GM12891 (cell line): Measurements from ENCODE around the gene ABTB2.

Source experiments
- DNase-seq: peaks from one replicate; pipeline ENCODE4 v3.0.0; 2011; ENCODE audit warnings: low spot score; ENCODE audit not compliant: insufficient read length
- FAIRE-seq: peaks from 2 replicates; lab custom pipeline; 2011; peaks lifted over from hg19 to GRCh38; lab: Jason Lieb, UNC
- PAX5 ChIP-seq: IDR thresholded peaks from 2 replicates; pipeline ENCODE4 v1.6.1; 2011; ENCODE audit warnings: low read length, moderate library complexity, mild to moderate bottlenecking; ENCODE audit not compliant: insufficient read depth, severe bottlenecking
- POLR2A ChIP-seq: IDR thresholded peaks from 2 replicates; pipeline ENCODE4 v1.6.1; 2011; ENCODE audit warnings: low read depth, low read length, control low read depth
- POLR2AphosphoS5 ChIP-seq: IDR thresholded peaks from 2 replicates; pipeline ENCODE4 v1.6.1; 2011; ENCODE audit warnings: low read depth, low read length, control low read depth
- POU2F2 ChIP-seq: IDR thresholded peaks from 2 replicates; pipeline ENCODE4 v1.6.1; 2011; ENCODE audit warnings: low read depth, mild to moderate bottlenecking, control low read depth, low read length, moderate library complexity
- SPI1 ChIP-seq: IDR thresholded peaks from 2 replicates; pipeline ENCODE4 v1.6.1; 2011; ENCODE audit warnings: low read depth, low read length, control low read depth
- TAF1 ChIP-seq: IDR thresholded peaks from 2 replicates; pipeline ENCODE4 v1.6.1; 2011; ENCODE audit warnings: low read depth, low read length, control low read depth

Gene ABTB2

DNA sequence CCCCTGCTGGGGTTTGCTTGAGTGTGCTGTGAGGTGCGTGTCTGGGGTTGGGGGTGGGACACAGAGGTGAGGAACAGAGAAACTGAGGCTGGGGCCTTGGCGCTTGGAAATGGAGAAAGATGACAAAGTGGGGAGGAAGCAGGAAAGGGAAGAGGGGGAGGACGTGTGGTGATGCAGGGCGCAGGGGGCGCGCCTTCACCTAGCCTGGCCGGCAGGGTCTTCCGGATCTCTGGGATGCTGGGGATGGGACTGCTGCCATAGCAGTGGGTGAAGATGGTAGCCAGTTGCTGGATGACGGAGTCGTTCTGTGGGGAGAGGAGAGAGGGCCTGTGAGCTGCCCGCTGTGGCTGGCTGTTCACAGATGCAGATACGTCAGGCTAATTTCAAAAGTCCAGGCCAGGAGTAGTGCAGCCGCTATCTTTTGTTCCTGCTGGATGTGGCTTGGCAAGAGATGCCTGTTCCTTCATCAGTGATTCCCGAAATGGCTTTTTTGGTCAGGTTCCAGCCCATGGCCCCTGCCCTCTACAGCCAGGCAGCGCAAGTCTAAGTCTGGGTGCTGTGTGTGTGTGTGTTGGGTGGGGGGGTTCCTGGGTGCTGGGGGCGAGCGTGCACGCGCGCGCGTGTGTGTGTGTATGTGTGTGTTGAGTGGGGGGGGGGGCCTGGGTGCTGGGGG lies 197.6 kb downstream of the ABTB2 start:
- TF ChIP-seq POLR2AphosphoS5 (no peak), POU2F2 (no peak), PAX5 (no peak), POLR2A (no peak), SPI1 (no peak), TAF1 (no peak)
- FAIRE-seq (no peak), DNase-seq (no peak)

- no peak for TF ChIP-seq POLR2AphosphoS5
- no peak for TF ChIP-seq PAX5
- TF ChIP-seq POU2F2 = no peak
- no peak for TF ChIP-seq TAF1
- TF ChIP-seq POLR2A = no peak
- no peak for TF ChIP-seq SPI1
- DNase-seq = no peak
- FAIRE-seq = no peak
These were observed 199.1 kb downstream of the ABTB2 start for GRCh38 chr11:34158661-34159060.

- no peak for FAIRE-seq
- DNase-seq = no peak
- TF ChIP-seq PAX5 = no peak
- no peak for TF ChIP-seq POLR2AphosphoS5
- TF ChIP-seq POU2F2 = no peak
- no peak for TF ChIP-seq TAF1
- no peak for TF ChIP-seq SPI1
- no peak for TF ChIP-seq POLR2A
These were observed 200.6 kb downstream of the ABTB2 start for GRCh38 chr11:34157163-34157562.

- DNase-seq = no peak
- FAIRE-seq = no peak
- no peak for TF ChIP-seq SPI1
- no peak for TF ChIP-seq PAX5
These were observed 202.1 kb downstream of the ABTB2 start for GRCh38 chr11:34155757-34156062.

GRCh38 chr11:34155057-34155756 lies 202.6 kb downstream of the ABTB2 start:
- TF ChIP-seq POLR2AphosphoS5 = no peak
- TF ChIP-seq POU2F2 = no peak
- TF ChIP-seq TAF1 = no peak
- no peak for TF ChIP-seq SPI1
- no peak for TF ChIP-seq POLR2A
- no peak for TF ChIP-seq PAX5
- DNase-seq (no peak), FAIRE-seq (no peak)

- no peak for TF ChIP-seq TAF1
- no peak for TF ChIP-seq PAX5
- no peak for TF ChIP-seq POLR2A
- peak; percentile 94 for TF ChIP-seq SPI1
- FAIRE-seq (peak; percentile 95), DNase-seq (peak; percentile 61)
These were observed 203.5 kb downstream of the ABTB2 start for GRCh38 chr11:34154059-34154875.

DNA sequence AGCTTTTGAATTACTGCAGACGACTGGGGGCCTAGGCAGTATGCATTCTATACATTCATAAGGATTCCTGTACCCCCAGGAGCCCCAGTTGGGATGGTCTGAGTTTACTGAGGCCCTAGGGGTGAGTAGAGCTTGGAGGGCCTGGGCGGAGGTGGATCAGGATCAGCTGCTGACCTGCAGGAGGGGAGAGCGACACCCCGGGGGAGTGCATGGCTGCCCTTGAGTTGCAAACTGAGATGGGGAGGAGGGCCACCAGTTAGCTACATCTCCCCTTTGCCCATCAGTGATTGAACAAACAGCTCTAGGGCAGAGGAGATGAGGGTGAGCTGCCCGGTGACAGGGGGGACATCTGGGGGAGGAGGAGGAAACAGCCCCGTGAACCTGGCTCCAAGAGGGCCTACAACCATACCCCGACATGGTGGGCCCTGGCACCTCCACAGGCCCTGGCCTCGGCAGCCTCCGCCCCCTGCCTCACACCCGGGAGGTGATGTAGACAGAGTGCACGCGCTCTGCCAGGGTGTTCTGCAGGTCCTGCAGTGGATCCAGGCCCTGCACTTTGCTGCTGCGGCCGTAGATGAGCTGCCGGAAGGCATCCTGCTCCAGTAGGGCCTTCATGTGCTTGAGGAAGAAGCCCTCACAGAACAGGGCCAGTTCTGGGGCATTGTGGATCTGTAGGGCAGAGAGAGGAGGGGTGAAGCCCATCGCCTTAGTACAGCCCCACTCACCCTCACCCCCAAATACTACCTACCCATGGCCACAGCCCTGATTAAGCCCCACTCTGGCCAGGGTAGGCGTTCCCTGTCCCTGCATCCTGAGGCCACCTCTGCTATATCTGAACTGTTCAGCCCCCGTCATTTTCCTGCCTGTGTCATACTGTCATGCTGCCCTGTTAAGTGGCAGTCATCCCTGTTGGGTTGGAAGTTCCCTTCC lies 205.6 kb downstream of the ABTB2 start:
- no peak for DNase-seq
- no peak for FAIRE-seq

GRCh38 chr11:34151166-34151565 lies 206.6 kb downstream of the ABTB2 start:
- FAIRE-seq = no peak
- no peak for DNase-seq
- TF ChIP-seq SPI1 (no peak), POU2F2 (no peak), PAX5 (no peak), POLR2AphosphoS5 (no peak), POLR2A (no peak), TAF1 (no peak)

More for the DNA sequence above, 205.6 kb downstream of the ABTB2 start:
- TF ChIP-seq POLR2AphosphoS5 (no peak), SPI1 (no peak), PAX5 (no peak), POLR2A (no peak), TAF1 (no peak), POU2F2 (no peak)

- no peak for DNase-seq
- FAIRE-seq = no peak
- TF ChIP-seq POU2F2 = no peak
- no peak for TF ChIP-seq POLR2AphosphoS5
- no peak for TF ChIP-seq POLR2A
- TF ChIP-seq PAX5 = no peak
- TF ChIP-seq TAF1 = no peak
- no peak for TF ChIP-seq SPI1
These were observed 207.2 kb downstream of the ABTB2 start for GRCh38 chr11:34150494-34151151.
